NB4 (cell line): ENCODE results near the gene HERC3.

ENCODE experiments used
- DNase-seq: peaks from one replicate; pipeline ENCODE4 v3.0.0; 2010; ENCODE audit warnings: low read depth
- H3K4me3 ChIP-seq: one replicate; pipeline ENCODE4 v1.5.1; 2011; ENCODE audit warnings: mild to moderate bottlenecking, low read depth, low read length, moderate library complexity
- CTCF ChIP-seq: IDR thresholded peaks from one replicate; pipeline ENCODE4 v1.5.1; 2012; ENCODE audit warnings: low read depth, low read length
- MAX ChIP-seq: IDR thresholded peaks from 2 replicates; pipeline ENCODE4 v1.6.1; 2011; ENCODE audit warnings: low read depth, low read length
- MYC ChIP-seq: IDR thresholded peaks from 2 replicates; pipeline ENCODE4 v1.6.1; 2011; ENCODE audit warnings: low read depth, low read length
- POLR2A ChIP-seq: IDR thresholded peaks from 2 replicates; pipeline ENCODE4 v1.6.1; 2011; ENCODE audit warnings: mild to moderate bottlenecking; ENCODE audit not compliant: insufficient read length; ENCODE audit errors: extremely low read depth

The HERC3 gene

GRCh38 chr4:88743696-88744095 is 151.4 kb downstream of the HERC3 start:
- DNase-seq: no peak

GRCh38 chr4:88744609-88745008 is 152.3 kb downstream of the HERC3 start:
- TF ChIP-seq MYC (no peak), CTCF (no peak), MAX (no peak), POLR2A (no peak)
- no peak overlapping the region for H3K4me3 ChIP-seq
- no peak for DNase-seq

More at GRCh38 chr4:88743696-88744095, 151.4 kb downstream of the HERC3 start:
- H3K4me3 ChIP-seq: no peak overlapping the region
- TF ChIP-seq MAX: no peak
- TF ChIP-seq POLR2A: no peak
- TF ChIP-seq MYC: no peak
- no peak for TF ChIP-seq CTCF

- DNase-seq: no peak
- no peak for TF ChIP-seq CTCF
- TF ChIP-seq MYC: no peak
- TF ChIP-seq POLR2A: no peak
- TF ChIP-seq MAX: no peak
- H3K4me3 ChIP-seq: no peak overlapping the region
Observed at GRCh38 chr4:88745175-88745574, 152.9 kb downstream of the HERC3 start.

- DNase-seq: no peak
- TF ChIP-seq MAX: no peak
Observed at GRCh38 chr4:88745581-88746163, 153.4 kb downstream of the HERC3 start.

GRCh38 chr4:88746206-88746605 is 153.9 kb downstream of the HERC3 start:
- no peak overlapping the region for H3K4me3 ChIP-seq
- DNase-seq: no peak
- TF ChIP-seq CTCF (no peak), MAX (no peak), MYC (no peak), POLR2A (no peak)

More at GRCh38 chr4:88745581-88746163, 153.4 kb downstream of the HERC3 start:
- no peak overlapping the region for H3K4me3 ChIP-seq

- TF ChIP-seq MAX (no peak), CTCF (no peak), POLR2A (no peak)
- no peak overlapping the region for H3K4me3 ChIP-seq
- no peak for DNase-seq
Observed at GRCh38 chr4:88747351-88747750, 155.1 kb downstream of the HERC3 start.

- no peak overlapping the region for H3K4me3 ChIP-seq
- no peak for DNase-seq
- no peak for TF ChIP-seq MAX
- TF ChIP-seq MYC: no peak
- no peak for TF ChIP-seq CTCF
- no peak for TF ChIP-seq POLR2A
Observed at GRCh38 chr4:88750369-88750768, 158.1 kb downstream of the HERC3 start.
